GM19438 (cell line): ENCODE measurements around the gene MBNL2.
A peak's percentile ranks its signal among the peaks of the same experiment; 100 is the strongest.

ENCODE experiments used
- ATAC-seq: cut with Tn5 transposase; IDR thresholded peaks from one replicate; pipeline ENCODE4 v1.9.1; 2021; ENCODE audit warnings: low read depth; ENCODE audit not compliant: unreplicated experiment

Gene MBNL2

GRCh38 chr13:97432917-97433726, 211.0 kb downstream of the MBNL2 start:
- peak; percentile 72 for ATAC-seq

- ATAC-seq, result peak; percentile 53
Measured at GRCh38 chr13:97433727-97434396, 211.7 kb downstream of the MBNL2 start, which contains the start of gene RAP2A. TSS of gene RAP2A (plus strand) at chr13:97434169. CDS start at chr13:97434471, 302 bp downstream.

GRCh38 chr13:97434397-97435201, 212.5 kb downstream of the MBNL2 start:
- ATAC-seq, result peak; percentile 0

GRCh38 chr13:97435323-97435722, 213.2 kb downstream of the MBNL2 start:
- ATAC-seq, result no peak

- ATAC-seq, result no peak
Measured at GRCh38 chr13:97435794-97436193, 213.7 kb downstream of the MBNL2 start.

- no peak for ATAC-seq
Measured at GRCh38 chr13:97436845-97437244, 214.7 kb downstream of the MBNL2 start.

- ATAC-seq, result no peak
Measured at GRCh38 chr13:97437729-97438128, 215.6 kb downstream of the MBNL2 start.

- ATAC-seq, result no peak
Measured at GRCh38 chr13:97438856-97439595, 216.9 kb downstream of the MBNL2 start.

GRCh38 chr13:97440598-97441170, 218.6 kb downstream of the MBNL2 start:
- ATAC-seq, result no peak

GRCh38 chr13:97441368-97441767, 219.2 kb downstream of the MBNL2 start:
- ATAC-seq, result no peak
